Measurements from ENCODE around the gene NISCH.

Gene NISCH

DNA sequence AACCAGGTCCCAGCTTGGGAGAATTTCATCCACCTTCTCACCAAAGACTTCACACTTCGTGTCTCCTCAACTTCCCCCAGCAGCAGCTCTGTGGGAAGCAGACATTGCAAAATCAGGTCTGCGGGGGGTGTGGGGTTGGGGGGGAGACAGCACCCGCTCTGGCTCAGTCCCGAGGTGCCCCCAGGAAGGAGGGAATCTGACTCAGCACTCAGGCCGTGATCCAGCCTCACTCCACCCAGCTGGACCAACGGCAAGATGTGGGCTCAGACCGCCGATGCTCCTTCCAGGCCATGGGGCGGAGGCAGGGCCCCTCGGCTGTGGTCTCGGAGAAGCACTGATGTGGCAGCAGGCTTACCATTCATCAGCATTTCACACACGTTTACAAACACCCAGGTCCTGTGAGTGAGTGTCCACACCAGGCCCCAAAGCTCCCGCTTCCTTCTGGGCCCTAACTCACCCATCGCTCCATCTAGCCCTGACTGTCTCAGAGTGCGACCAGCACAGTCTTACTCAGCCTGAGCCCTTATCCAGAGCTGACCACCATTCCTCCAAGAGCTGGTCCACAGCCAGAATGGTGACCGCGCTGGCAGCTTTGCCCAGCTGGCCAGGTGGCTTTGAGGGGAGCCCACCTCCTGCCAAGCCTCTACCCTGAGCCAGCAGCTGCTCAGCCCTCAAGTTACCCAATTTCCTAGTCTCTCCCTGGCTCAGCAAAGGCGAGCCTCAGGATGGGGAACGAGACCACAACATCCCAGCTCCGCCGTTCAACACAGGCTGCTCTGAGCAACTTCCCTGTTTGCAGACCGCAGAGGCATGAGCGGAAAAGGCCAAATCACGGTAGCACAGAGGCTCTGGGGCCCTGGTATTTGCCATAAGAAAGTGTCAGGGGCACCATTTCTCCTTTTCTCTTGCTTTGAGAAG is 43.0 kb downstream of the NISCH start:
- in situ Hi-C loops (cut with HindIII; ENCODE audit: low pct_unique_long_range_greater_than_20kb, low sequenced_read_pairs): no loop called here
- TF ChIP-seq JUND (IDR thresholded peaks at IDR 0.05; ENCODE audit: low read depth): no peak
- DNase-seq (ENCODE audit: low read depth in 1 of 2, low spot score in 1 of 2): no peak

DNA sequence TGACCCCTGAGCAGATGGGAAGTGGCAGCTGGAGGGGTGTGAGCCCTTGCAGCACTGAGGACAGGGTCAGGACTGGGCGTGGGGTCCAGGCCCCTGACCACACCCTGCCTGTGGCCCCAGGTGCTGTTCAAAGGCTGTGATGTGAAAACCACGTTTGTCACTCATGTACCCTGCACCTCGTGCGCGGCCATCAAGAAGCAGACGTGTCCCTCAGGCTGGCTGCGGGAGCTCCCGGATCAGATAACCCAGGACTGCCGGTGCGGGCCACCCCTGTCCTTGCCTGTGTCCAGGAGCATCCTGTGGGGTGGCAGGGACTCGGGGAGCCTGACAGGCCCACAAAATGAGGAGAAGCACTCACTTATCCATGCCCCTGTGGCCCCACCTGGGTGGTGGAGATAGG is 45.6 kb downstream of the NISCH start:
- no peak for DNase-seq (ENCODE audit: low read depth in 1 of 2, low spot score in 1 of 2)
- TF ChIP-seq JUND (IDR thresholded peaks at IDR 0.05; ENCODE audit: low read depth): no peak
- in situ Hi-C loops (cut with HindIII; ENCODE audit: low pct_unique_long_range_greater_than_20kb, low sequenced_read_pairs): no loop called here

DNA sequence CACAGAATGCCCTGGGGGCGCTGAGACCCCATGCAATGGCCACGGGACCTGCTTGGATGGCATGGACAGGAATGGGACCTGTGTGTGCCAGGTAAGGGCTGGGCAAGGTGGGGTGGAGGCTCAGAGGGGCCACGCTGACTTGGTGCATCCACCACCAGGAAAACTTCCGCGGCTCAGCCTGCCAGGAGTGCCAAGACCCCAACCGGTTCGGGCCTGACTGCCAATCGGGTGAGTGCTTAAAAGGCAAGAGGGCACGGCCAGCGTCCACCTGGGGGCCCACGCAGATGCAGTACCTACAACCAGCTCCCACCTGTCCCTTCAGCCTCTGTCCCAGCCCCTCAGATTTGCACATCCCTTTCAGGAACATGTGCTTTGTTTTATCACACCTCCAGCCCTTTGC is 46.6 kb downstream of the NISCH start:
- DNase-seq (ENCODE audit: low read depth in 1 of 2, low spot score in 1 of 2): no peak
- in situ Hi-C loops (cut with HindIII; ENCODE audit: low pct_unique_long_range_greater_than_20kb, low sequenced_read_pairs): no loop called here
- TF ChIP-seq JUND (IDR thresholded peaks at IDR 0.05; ENCODE audit: low read depth): no peak

DNA sequence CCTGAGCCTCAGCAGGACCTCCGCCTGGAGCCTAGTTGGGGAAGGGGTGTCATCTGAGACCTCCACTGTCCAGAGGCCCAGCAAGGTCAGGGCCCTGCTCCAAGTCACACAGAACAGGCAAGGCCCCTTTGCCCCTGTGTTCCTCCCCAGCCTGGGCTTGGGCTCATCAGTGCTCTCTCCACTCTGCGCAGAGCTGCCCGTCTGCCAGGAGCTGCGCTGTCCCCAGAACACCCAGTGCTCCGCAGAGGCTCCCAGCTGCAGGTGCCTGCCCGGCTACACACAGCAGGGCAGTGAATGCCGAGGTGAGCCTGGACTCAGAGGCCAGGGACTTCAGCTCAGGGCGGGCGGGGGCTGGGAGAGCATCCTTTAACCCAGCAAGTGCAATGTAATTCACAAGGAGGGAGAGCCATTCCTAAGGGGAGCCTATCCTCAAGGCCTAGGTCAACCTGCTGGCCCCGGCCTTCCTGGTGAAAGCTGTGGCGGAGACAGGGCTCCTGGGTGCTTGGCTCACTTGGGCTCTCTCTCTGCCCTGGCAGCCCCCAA is 47.5 kb downstream of the NISCH start:
- in situ Hi-C loops (cut with HindIII; ENCODE audit: low pct_unique_long_range_greater_than_20kb, low sequenced_read_pairs): no loop called here
- no peak for TF ChIP-seq JUND (IDR thresholded peaks at IDR 0.05; ENCODE audit: low read depth)
- DNase-seq (ENCODE audit: low read depth in 1 of 2, low spot score in 1 of 2): no peak

DNA sequence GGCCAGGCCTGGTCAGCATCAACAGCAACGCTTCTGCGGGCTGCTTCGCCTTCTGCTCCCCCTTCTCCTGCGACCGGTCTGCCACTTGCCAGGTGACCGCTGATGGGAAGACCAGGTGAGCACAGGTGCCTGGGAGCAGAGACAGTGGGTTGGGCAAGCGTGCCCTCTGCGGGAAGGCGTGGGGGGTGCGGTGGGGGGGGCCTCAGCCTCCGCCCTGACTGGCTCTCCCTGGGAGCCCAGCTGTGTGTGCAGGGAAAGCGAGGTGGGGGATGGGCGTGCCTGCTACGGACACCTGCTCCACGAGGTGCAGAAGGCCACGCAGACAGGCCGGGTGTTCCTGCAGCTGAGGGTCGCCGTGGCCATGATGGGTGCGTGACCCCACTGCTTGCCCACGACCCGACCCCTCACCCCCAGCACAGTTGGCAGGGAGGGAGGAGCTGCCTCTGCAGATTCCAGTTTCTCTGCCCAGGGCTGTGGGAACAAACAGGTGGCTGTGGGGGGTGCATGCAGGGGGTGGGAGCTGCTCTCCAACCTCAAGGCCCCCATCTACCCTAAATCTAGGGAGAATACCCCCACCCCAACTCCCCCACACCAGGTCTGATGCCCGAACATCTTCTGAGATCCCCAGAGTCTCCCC is 48.5 kb downstream of the NISCH start:
- no peak for TF ChIP-seq JUND (IDR thresholded peaks at IDR 0.05; ENCODE audit: low read depth)
- DNase-seq (ENCODE audit: low read depth in 1 of 2, low spot score in 1 of 2): no peak
- in situ Hi-C loops (cut with HindIII; ENCODE audit: low pct_unique_long_range_greater_than_20kb, low sequenced_read_pairs): no loop called here

DNA sequence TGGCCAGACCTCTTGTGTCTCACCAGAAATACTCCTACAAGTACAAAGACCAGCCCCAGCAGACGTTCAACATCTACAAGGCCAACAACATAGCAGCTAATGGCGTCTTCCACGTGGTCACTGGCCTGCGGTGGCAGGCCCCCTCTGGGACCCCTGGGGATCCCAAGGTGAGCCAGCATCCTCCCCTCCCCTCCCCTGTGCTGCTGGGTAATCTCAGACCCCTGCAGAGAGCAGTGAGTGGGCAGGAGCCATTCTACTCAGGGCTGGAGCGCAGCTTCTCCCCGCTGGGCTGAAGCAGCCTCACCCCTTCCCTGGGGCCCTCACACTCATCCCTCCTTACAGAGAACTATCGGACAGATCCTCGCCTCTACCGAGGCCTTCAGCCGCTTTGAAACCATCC is 49.6 kb downstream of the NISCH start:
- TF ChIP-seq JUND (IDR thresholded peaks at IDR 0.05; ENCODE audit: low read depth): no peak
- DNase-seq (ENCODE audit: low read depth in 1 of 2, low spot score in 1 of 2): no peak
- in situ Hi-C loops (cut with HindIII; ENCODE audit: low pct_unique_long_range_greater_than_20kb, low sequenced_read_pairs): no loop called here

DNA sequence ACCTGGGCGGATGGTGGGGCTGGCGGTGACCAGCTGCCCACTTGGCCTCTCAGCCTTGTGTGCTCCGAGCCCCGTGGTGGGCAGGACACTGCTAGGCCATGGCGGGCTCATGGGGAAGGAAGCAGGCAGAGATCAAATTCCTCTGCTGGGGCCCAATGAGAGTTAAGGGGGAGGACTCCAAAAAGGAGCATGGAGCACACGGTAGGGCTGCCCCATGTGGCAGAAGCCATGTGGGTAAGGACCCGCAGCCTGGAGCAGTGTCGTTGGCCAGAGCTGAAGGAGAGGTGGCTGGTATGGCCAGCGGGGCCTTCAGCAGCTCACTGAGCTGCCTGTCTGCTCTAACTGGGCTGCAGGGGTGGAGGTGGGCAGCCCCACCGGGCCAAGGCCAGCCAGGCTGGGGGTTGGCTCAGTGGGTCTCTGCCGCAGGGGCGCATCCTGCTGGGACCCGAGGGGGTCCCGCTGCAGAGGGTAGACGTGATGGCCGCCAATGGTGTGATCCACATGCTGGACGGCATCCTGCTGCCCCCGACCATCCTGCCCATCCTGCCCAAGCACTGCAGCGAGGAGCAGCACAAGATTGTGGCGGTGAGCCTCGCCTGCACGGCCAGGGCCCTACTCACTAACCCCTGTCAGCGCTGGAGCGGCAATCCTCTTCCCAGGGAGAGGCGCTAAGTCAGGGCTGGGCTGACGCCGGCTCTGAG is 51.0 kb downstream of the NISCH start:
- no peak for TF ChIP-seq JUND (IDR thresholded peaks at IDR 0.05; ENCODE audit: low read depth)
- in situ Hi-C loops (cut with HindIII; ENCODE audit: low pct_unique_long_range_greater_than_20kb, low sequenced_read_pairs): no loop called here
- no peak for DNase-seq (ENCODE audit: low read depth in 1 of 2, low spot score in 1 of 2)

DNA sequence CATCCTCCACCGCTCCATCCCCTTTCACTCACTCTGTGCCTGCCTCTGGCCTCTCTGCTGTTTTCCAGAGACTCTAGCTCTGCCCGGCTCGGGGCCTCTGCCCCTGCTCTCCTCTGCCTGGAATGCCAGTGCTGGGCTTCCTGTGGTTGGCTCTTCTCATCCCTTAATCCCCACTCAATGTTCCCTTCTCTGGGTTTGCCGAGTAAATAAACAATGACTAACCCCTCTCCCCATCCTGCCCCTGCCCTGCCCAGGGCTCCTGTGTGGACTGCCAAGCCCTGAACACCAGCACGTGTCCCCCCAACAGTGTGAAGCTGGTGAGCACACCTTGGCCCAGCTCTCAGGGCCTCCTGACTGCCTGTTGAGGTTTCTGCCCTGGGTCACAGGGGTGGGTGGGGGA is 52.0 kb downstream of the NISCH start:
- DNase-seq (ENCODE audit: low read depth in 1 of 2, low spot score in 1 of 2): no peak

DNA sequence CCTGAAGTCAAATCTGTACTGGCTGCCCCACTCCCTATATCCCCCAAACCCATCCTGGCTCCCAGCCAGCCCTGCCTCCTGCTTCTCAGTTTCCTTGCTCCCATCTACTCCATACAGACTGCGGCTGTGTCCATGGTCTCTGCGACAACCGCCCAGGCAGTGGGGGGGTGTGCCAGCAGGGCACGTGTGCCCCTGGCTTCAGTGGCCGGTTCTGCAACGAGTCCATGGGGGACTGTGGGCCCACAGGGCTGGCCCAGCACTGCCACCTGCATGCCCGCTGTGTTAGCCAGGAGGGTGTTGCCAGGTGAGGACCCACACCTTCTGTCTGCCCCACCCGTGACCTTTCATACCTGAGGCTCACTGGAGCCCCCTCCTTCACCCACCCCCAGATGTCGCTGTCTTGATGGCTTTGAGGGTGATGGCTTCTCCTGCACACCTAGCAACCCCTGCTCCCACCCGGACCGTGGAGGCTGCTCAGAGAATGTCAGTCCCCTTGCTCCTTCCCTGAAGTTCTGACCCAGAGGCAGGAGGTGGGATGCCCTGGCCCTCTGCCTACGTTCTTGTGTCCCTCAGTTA is 54.4 kb downstream of the NISCH start:
- in situ Hi-C loops (cut with HindIII; ENCODE audit: low pct_unique_long_range_greater_than_20kb, low sequenced_read_pairs): no loop called here
- DNase-seq (ENCODE audit: low read depth in 1 of 2, low spot score in 1 of 2): no peak
- no peak for TF ChIP-seq JUND (IDR thresholded peaks at IDR 0.05; ENCODE audit: low read depth)

More for the DNA sequence above, 52.0 kb downstream of the NISCH start:
- TF ChIP-seq JUND (IDR thresholded peaks at IDR 0.05; ENCODE audit: low read depth): no peak
- in situ Hi-C loops (cut with HindIII; ENCODE audit: low pct_unique_long_range_greater_than_20kb, low sequenced_read_pairs): no loop called here

DNA sequence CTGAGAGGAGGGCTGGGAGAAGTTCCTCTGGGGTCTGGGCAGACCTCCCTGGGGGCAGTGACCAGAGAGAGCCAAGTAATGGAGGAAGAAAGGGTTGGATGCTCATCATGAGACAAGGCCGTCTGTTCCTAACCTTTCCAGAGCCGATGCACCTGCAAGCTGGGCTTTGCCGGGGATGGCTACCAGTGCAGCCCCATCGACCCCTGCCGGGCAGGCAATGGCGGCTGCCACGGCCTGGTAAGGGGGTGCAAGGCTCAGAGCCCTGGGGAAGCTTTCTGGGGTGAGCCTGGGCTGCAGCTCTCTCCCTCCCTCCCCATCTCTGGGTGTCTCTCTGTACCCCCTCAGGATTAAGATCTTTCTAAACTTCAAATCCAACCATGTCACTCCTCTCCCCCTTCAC is 56.1 kb downstream of the NISCH start:
- in situ Hi-C loops (cut with HindIII; ENCODE audit: low pct_unique_long_range_greater_than_20kb, low sequenced_read_pairs): no loop called here
- TF ChIP-seq JUND (IDR thresholded peaks at IDR 0.05; ENCODE audit: low read depth): no peak
- DNase-seq (ENCODE audit: low read depth in 1 of 2, low spot score in 1 of 2): no peak

DNA sequence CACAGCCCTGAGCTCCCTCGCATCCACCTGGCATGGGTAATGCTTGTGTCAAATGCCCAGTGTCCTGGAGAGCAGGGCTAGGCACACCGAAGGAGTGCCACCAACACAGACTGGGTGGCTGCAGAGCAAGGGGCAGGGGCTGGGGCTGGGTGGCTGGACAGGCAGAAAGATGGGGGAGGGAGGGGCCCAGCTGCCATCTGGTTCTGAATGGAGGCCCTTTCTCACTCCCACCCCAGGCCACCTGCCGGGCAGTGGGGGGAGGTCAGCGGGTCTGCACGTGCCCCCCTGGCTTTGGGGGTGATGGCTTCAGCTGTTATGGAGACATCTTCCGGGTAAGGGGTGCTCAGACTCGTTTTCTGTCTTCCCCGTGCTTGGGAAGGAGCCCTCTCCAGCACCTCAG is 56.7 kb downstream of the NISCH start:
- TF ChIP-seq JUND (IDR thresholded peaks at IDR 0.05; ENCODE audit: low read depth): no peak
- no peak for DNase-seq (ENCODE audit: low read depth in 1 of 2, low spot score in 1 of 2)
- in situ Hi-C loops (cut with HindIII; ENCODE audit: low pct_unique_long_range_greater_than_20kb, low sequenced_read_pairs): no loop called here

DNA sequence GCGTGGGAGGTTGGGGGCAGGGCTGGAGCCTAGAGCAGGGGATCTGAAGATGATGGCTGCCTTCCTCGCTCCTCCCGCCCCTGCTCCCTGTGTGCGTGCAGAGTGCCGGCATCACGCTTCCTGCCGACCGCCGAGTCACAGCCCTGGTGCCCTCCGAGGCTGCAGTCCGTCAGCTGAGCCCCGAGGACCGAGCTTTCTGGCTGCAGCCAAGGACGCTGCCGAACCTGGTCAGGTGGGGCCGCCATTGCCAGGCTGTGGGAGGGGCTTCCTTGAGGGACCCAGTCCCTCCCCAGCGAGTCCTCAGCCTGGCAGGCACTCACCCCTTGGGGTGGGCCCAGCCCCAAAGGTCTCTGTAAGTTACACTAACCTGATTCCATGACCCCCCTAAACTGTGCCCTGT is 57.3 kb downstream of the NISCH start:
- in situ Hi-C loops (cut with HindIII; ENCODE audit: low pct_unique_long_range_greater_than_20kb, low sequenced_read_pairs): no loop called here
- no peak for TF ChIP-seq JUND (IDR thresholded peaks at IDR 0.05; ENCODE audit: low read depth)

More for the DNA sequence above, 57.3 kb downstream of the NISCH start:
- no peak for DNase-seq (ENCODE audit: low read depth in 1 of 2, low spot score in 1 of 2)

Measured in T47D (cell line).